ENCODE measurements around the gene KCNJ4.
"Not testable (repeated sequence)": the region's sequence is repeated elsewhere in the genome, so short reads cannot be mapped to it uniquely, and the experiment has no call there.

The KCNJ4 gene

GRCh38 chr22:38412435-38413084, 42.4 kb downstream of the KCNJ4 start:
- no peak for DNase-seq (ENCODE audit: low read depth)

- DNase-seq (ENCODE audit: low read depth), result no peak
These were observed 44.0 kb downstream of the KCNJ4 start for GRCh38 chr22:38411016-38411415.

GRCh38 chr22:38409916-38410315, 45.1 kb downstream of the KCNJ4 start:
- DNase-seq (ENCODE audit: low read depth), result not testable (repeated sequence)

GRCh38 chr22:38406617-38407016, 48.4 kb downstream of the KCNJ4 start:
- no peak for DNase-seq (ENCODE audit: low read depth)

- no peak for DNase-seq (ENCODE audit: low read depth)
These were observed 50.6 kb downstream of the KCNJ4 start for GRCh38 chr22:38404419-38404818.

GRCh38 chr22:38403812-38404211, 51.2 kb downstream of the KCNJ4 start:
- DNase-seq (ENCODE audit: low read depth), result no peak

GRCh38 chr22:38402204-38402603, 52.8 kb downstream of the KCNJ4 start:
- no peak for DNase-seq (ENCODE audit: low read depth)

GRCh38 chr22:38401336-38402084, 53.5 kb downstream of the KCNJ4 start:
- DNase-seq (ENCODE audit: low read depth), result no peak

- DNase-seq (ENCODE audit: low read depth), result not testable (repeated sequence)
These were observed 54.7 kb downstream of the KCNJ4 start for GRCh38 chr22:38400256-38400655.

- peak; percentile 71 for DNase-seq (ENCODE audit: low read depth)
These were observed 56.2 kb downstream of the KCNJ4 start for GRCh38 chr22:38398609-38399461.

- not testable (repeated sequence) for DNase-seq (ENCODE audit: low read depth)
These were observed 56.8 kb downstream of the KCNJ4 start for GRCh38 chr22:38398181-38398608.

GRCh38 chr22:38397189-38398085, 57.6 kb downstream of the KCNJ4 start:
- DNase-seq (ENCODE audit: low read depth), result no peak

GRCh38 chr22:38396440-38397069, 58.4 kb downstream of the KCNJ4 start:
- not testable (repeated sequence) for DNase-seq (ENCODE audit: low read depth)

GRCh38 chr22:38395944-38396343, 59.1 kb downstream of the KCNJ4 start:
- DNase-seq (ENCODE audit: low read depth), result not testable (repeated sequence)

GRCh38 chr22:38394929-38395624, 59.9 kb downstream of the KCNJ4 start:
- not testable (repeated sequence) for DNase-seq (ENCODE audit: low read depth)

GRCh38 chr22:38389428-38389818, 65.6 kb downstream of the KCNJ4 start:
- DNase-seq (ENCODE audit: low read depth), result not testable (repeated sequence)

- not testable (repeated sequence) for DNase-seq (ENCODE audit: low read depth)
These were observed 66.2 kb downstream of the KCNJ4 start for GRCh38 chr22:38388506-38389427.

GRCh38 chr22:38386918-38387317, 68.1 kb downstream of the KCNJ4 start:
- DNase-seq (ENCODE audit: low read depth), result not testable (repeated sequence)

- no peak for DNase-seq (ENCODE audit: low read depth)
These were observed 71.6 kb downstream of the KCNJ4 start for GRCh38 chr22:38383417-38383816.
